Activated CD4-positive, alpha-beta T cell treated with anti-CD3 and anti-CD28 coated beads, Interleukin-2, Interleukin-4, amounts not matched to agents 100 ng/mL and 50 ng/mL, durations not matched to agents 16 hours and 8 hours (primary cell): ENCODE measurements around the gene SNRNP27.
A peak's percentile ranks its signal among the peaks of the same experiment; 100 is the strongest.

Source experiments
- DNase-seq: peaks from one replicate; pipeline ENCODE4 v3.0.0-alpha.2; 2020; ENCODE audit warnings: low spot score

SNRNP27 gene

GRCh38 chr2:69916106-69916505, 22.4 kb downstream of the SNRNP27 start:
- no peak for DNase-seq

DNA sequence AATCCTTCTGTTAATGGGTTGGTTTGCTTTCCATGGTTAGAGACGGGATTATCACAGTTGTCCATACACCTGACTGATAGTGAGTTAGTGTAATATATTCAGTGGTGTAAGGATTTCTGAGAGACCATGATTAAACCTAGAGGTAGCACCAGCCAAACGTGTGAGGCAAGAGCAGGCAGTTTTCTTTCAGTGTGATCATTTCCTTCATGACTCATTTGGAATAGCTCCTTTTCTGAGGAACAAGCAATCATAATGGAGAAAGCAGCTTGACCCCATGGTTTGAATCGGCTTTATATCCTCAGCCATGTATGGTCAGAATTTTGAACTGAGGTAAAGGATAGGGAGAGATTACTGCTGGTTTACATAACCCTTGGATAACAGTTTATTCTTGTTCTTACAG, 24.1 kb downstream of the SNRNP27 start:
- no peak for DNase-seq

DNA sequence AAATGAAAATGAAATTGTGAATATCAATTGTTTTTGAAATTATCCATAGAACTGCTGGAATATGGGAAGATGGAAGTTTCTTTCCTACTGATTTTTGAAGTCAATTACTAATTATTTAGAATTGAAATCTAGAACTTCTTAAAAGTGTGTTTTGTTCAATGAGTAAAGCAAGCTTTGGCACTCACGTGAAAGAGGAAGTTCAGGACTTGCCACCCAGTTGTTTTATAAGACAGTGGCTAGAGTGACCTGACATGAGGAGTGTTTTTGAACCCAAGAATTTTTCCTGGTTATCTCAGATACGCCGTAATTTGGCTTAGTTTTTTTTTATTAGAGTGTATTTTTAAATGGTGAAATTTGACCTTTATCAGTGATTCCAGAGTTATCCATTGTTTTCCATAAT, 24.6 kb downstream of the SNRNP27 start:
- no peak for DNase-seq

DNA sequence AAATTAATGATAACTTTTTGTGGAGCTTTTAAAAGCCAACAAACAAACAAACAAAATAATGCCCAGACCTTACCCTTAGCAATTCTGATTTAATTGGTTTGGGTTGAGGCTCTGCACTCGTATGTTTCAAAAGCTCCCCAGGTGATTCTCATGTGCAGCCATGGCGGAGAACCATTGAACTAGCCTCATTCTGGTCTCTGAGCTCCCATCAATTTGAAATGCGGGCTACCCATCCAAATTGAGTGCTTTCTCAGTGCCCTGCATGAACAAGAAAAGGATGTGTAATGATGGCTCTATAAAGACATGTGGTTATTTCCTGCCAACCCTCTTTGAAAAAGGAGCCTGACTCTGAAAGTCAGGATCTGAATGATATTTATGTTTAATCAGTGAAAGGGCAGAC, 29.4 kb downstream of the SNRNP27 start:
- DNase-seq = no peak

GRCh38 chr2:69926849-69927515, 33.2 kb downstream of the SNRNP27 start:
- no peak for DNase-seq

DNA sequence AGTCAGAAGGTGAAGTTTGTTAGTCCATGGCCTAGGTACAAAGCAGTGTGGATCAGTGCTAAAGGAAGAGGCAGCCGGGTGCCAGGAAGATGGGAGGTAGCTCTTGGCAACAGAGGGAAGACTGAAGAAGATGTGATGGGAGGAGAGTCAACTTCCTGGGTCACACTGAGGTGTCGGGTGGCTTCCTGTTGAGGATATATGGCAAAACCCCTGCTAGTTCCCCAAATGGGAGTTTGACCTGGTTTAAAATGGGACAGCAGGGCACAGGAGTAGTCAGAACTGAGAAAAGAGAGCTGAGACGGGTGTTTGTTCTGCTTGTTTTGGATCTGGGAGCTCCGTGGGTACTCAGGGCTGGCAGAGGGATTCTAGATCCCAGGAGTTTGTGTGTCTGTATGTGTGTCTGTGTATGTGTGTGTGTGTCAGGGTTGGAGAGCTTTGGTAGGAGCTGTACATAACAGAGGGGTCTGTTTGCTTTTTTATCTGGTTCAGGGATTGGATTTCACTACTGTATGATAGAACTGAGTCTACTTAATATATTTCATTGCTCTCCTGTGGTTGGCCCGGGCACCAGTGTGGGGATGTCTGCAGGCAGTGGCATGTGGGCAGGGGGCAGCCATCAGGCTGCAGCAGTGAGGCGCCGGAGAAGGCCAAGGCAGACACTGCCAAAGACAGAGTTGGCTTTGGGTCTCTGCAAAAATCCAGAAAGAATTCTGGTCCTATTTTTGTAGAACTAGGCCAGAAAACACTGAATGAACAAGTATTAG, 38.3 kb downstream of the SNRNP27 start:
- DNase-seq = no peak

GRCh38 chr2:69932596-69932922, 38.8 kb downstream of the SNRNP27 start:
- DNase-seq = peak; percentile 47

DNA sequence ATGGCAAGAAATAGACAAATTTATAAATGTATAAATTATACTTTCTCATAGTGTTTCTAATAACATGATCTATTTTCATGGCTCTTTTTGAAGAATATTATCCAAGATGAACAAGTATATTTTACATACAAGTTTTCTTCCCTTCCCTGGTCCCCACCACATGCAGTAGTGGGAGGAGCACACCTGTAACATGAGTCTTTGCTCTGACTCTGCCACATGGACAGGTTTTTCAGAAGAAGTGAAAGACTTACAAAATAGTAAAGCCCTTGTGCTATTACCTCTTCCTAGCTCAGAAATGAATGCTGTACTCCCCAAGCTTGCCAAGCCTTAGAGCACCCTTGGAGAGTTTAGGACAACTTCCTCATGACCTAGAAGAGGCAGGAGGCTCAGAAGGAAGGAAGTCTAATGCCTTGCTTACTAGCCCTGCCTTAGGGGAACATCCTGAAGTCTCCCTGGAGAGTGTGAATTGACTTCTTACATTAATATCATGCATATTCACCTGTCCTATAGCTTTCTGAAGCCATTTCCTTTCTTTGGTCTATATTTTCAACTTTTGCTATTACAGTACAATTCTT, 39.6 kb downstream of the SNRNP27 start:
- no peak for DNase-seq

DNA sequence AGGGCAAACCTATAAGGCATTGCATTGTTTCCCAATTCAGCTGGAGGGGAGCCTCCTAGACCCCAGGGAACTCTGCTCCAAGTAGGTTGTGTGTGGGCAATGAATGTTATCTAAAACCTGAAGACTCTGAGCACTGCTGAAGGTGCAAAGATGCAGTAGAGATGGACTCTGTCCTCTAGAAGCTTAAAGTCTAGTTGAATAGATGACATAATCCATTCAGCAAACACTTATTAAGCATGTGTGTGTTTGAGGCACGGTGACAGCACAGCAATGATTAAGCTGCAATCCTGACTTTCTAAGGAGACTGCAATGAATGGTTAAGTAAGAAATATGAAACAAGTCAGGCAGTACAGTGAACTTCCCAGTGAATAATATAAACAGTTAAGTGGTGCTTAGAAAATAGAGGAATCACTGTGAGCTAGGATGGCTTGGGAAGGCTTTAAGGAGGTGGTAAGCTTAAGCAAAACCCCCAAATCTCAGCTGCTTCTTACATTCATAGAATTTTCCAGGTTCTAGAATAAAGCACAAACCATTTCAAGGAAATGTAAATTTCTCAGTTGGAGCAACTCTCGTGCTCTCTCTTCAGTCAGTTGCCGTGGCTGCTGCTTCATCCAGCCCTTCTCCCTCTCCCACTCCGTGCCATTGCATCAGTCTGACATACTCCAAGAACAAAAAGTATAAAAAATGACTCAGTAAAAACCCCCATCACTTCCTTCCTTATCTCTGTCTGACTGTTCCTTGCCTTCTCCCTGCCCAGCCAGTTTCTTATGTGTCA, 40.3 kb downstream of the SNRNP27 start:
- peak; percentile 60 for DNase-seq

DNA sequence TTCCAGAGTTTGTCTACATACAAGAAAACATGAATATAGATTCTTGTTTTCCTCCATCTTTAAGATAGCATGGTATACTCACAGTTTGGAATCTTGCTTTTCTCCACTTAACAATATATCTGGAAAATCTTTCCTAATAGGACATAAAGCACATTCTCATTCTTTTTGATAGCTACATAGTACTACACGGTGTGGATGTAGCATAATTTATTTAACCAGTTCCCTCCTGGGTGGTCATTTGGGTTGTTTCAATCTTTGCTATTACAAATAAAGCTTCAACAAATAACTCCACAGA, 40.8 kb downstream of the SNRNP27 start:
- no peak for DNase-seq

- no peak for DNase-seq
Observed at GRCh38 chr2:69935011-69935410, 41.3 kb downstream of the SNRNP27 start.

GRCh38 chr2:69936906-69937305, 43.1 kb downstream of the SNRNP27 start:
- DNase-seq = no peak

DNA sequence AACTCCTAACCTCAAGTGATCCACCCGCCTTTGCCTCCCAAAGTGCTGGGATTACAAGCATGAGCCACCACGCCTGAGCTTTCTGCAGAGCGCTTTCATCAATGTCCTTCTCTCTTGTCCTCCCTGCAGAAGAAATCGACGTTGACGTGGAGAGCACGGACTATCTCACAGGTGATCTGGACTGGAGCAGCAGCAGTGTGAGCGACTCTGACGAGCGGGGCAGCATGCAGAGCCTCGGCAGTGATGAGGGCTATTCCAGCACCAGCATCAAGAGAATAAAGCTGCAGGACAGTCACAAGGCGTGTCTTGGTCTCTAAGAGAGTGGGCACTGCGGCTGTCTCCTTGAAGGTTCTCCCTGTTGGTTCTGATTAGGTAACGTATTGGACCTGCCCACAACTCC, 44.2 kb downstream of the SNRNP27 start:
- no peak for DNase-seq

DNA sequence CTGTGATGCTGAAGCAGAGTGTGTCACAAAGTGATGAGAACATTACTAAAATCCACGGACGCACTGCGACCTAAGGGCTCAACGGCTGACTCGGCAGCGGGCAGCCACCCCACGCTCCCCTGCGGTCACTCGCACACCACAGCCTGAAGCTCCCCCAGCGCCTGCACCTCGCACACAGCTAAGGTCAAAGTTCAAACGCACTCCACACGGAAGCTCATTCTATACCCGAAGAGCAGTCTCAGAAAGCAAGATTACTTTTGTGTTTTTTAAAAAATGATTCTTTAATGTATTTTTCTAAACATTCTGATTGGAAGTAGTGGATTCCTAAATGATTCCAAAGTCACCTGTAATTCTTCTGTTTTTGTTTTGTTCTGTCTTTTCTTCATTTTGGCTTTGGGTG, 46.0 kb downstream of the SNRNP27 start:
- no peak for DNase-seq

- no peak for DNase-seq
Observed at GRCh38 chr2:69940691-69941090, 46.9 kb downstream of the SNRNP27 start.

GRCh38 chr2:69943000-69943842, 49.5 kb downstream of the SNRNP27 start:
- DNase-seq = no peak

- no peak for DNase-seq
Observed at GRCh38 chr2:69943843-69944525, 50.2 kb downstream of the SNRNP27 start.

DNA sequence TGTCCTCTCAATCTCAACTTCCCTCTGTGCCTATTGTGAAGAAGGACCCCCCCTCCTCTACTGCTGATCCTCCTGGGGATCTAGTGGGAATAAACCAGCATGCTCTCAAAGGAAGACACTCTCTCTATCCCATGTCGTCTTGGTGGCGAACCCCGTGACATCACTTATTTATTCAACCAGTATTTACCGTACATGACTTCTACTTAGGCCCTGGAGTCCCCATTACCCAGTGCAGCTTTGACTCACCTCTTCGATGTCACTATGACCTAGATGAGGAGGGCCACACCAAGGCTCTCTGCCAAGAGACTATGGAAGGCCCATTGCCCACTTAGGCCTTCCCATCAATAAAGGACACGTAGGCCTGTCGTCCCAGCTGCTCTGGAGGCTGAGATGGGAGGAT, 51.0 kb downstream of the SNRNP27 start:
- DNase-seq = no peak

GRCh38 chr2:69945441-69945840, 51.7 kb downstream of the SNRNP27 start:
- DNase-seq = no peak

GRCh38 chr2:69945941-69946340, 52.2 kb downstream of the SNRNP27 start:
- DNase-seq = no peak
